ENCODE measurements around the gene DENND1A.
"Not testable (repeated sequence)": the region's sequence is repeated elsewhere in the genome, so short reads cannot be mapped to it uniquely, and the experiment has no call there.

The DENND1A gene

GRCh38 chr9:123929870-123930831 lies at the start of gene DENND1A:
DENND1A (minus strand) TSS chr9:123930126; CDS start chr9:123929905, 221 bp downstream.
- peak; percentile 84 for DNase-seq

- no peak for DNase-seq
Observed at GRCh38 chr9:123978981-123979380, 49.1 kb upstream of the DENND1A start.

GRCh38 chr9:123976579-123976978 lies 46.7 kb upstream of the DENND1A start:
- DNase-seq: not testable (repeated sequence)

- DNase-seq: no peak
Observed at GRCh38 chr9:123975871-123976270, 45.9 kb upstream of the DENND1A start.

- no peak for DNase-seq
Observed at GRCh38 chr9:123974471-123974870, 44.5 kb upstream of the DENND1A start.

GRCh38 chr9:123973590-123974223 lies 43.8 kb upstream of the DENND1A start:
- DNase-seq: no peak

- no peak for DNase-seq
Observed at GRCh38 chr9:123972618-123973017, 42.7 kb upstream of the DENND1A start.

- DNase-seq: no peak
Observed at GRCh38 chr9:123967323-123967722, 37.4 kb upstream of the DENND1A start.

- DNase-seq: no peak
Observed at GRCh38 chr9:123965801-123966686, 36.1 kb upstream of the DENND1A start.

- no peak for DNase-seq
Observed at GRCh38 chr9:123964761-123965160, 34.8 kb upstream of the DENND1A start.

GRCh38 chr9:123960965-123961364 lies 31.0 kb upstream of the DENND1A start:
- no peak for DNase-seq

- DNase-seq: no peak
Observed at GRCh38 chr9:123960366-123960765, 30.4 kb upstream of the DENND1A start.

GRCh38 chr9:123959787-123960186 lies 29.9 kb upstream of the DENND1A start:
- no peak for DNase-seq

- no peak for DNase-seq
Observed at GRCh38 chr9:123957731-123958130, 27.8 kb upstream of the DENND1A start.

GRCh38 chr9:123957168-123957721 lies 27.3 kb upstream of the DENND1A start:
- DNase-seq: no peak

GRCh38 chr9:123955637-123956036 lies 25.7 kb upstream of the DENND1A start:
- DNase-seq: no peak

- no peak for DNase-seq
Observed at GRCh38 chr9:123954518-123955280, 24.8 kb upstream of the DENND1A start.

GRCh38 chr9:123952641-123953495 lies 22.9 kb upstream of the DENND1A start:
- no peak for DNase-seq

- no peak for DNase-seq
Observed at GRCh38 chr9:123948286-123948685, 18.4 kb upstream of the DENND1A start.

- DNase-seq: no peak
Observed at GRCh38 chr9:123947326-123947725, 17.4 kb upstream of the DENND1A start.

All from COR-L47 (cell line).